GOT3 (cell line): ENCODE measurements around the gene CCT6B.
A peak's percentile ranks its signal among the peaks of the same experiment; 100 is the strongest.
"Not testable (repeated sequence)": the region's sequence is repeated elsewhere in the genome, so short reads cannot be mapped to it uniquely, and the experiment has no call there.

ENCODE experiments used
- DNase-seq: peaks from one replicate; lab custom pipeline; 2025; ENCODE audit warnings: mixed read lengths; lab: John Stamatoyannopoulos, UW

The CCT6B gene

GRCh38 chr17:34980681-34981537 lies 19.6 kb upstream of the CCT6B start:
- peak; percentile 73 for DNase-seq

- peak; percentile 77 for DNase-seq
Measured at GRCh38 chr17:34980353-34980680, 19.1 kb upstream of the CCT6B start, which contains the start of gene LIG3. TSS of gene LIG3 (plus strand) at chr17:34980512. CDS start at chr17:34983006, 2,494 bp downstream.

GRCh38 chr17:34979650-34980352 lies 18.5 kb upstream of the CCT6B start:
- DNase-seq = no peak

GRCh38 chr17:34979153-34979552 lies 17.9 kb upstream of the CCT6B start:
- no peak for DNase-seq

- DNase-seq = no peak
Measured at GRCh38 chr17:34974794-34975785, 13.8 kb upstream of the CCT6B start.

- DNase-seq = no peak
Measured at GRCh38 chr17:34974179-34974578, 12.9 kb upstream of the CCT6B start.

GRCh38 chr17:34958438-34958837 lies 2.8 kb downstream of the CCT6B start:
- no peak for DNase-seq

GRCh38 chr17:34950780-34951179 lies 10.5 kb downstream of the CCT6B start:
- DNase-seq = not testable (repeated sequence)

GRCh38 chr17:34930283-34930682 lies 31.0 kb downstream of the CCT6B start:
- no peak for DNase-seq

GRCh38 chr17:34926661-34927060 lies 34.6 kb downstream of the CCT6B start:
- DNase-seq = no peak

GRCh38 chr17:34920676-34921075 lies 40.6 kb downstream of the CCT6B start:
- no peak for DNase-seq

GRCh38 chr17:34917381-34917780 lies 43.9 kb downstream of the CCT6B start:
- DNase-seq = no peak

- no peak for DNase-seq
Measured at GRCh38 chr17:34916120-34916519, 45.1 kb downstream of the CCT6B start.

GRCh38 chr17:34913001-34913400 lies 48.3 kb downstream of the CCT6B start:
- DNase-seq = no peak

- DNase-seq = no peak
Measured at GRCh38 chr17:34909040-34909439, 52.2 kb downstream of the CCT6B start.

- DNase-seq = no peak
Measured at GRCh38 chr17:34902831-34903547, 58.3 kb downstream of the CCT6B start.

GRCh38 chr17:34899643-34900291 lies 61.5 kb downstream of the CCT6B start:
- no peak for DNase-seq

- no peak for DNase-seq
Measured at GRCh38 chr17:34895383-34895782, 65.9 kb downstream of the CCT6B start.

GRCh38 chr17:34894964-34895363 lies 66.3 kb downstream of the CCT6B start:
- no peak for DNase-seq

GRCh38 chr17:34892461-34893249 lies 68.6 kb downstream of the CCT6B start:
- DNase-seq = no peak
